H1 (cell line): Measurements from ENCODE around the gene TESMIN.

ENCODE experiments used
- BCL11A ChIP-seq, 2 experiments: IDR thresholded peaks; one replicate each; pipeline ENCODE4 v1.6.1; 2011; ENCODE audit warnings: low read depth in 2 of 2, low read length in 2 of 2, mild to moderate bottlenecking in 2 of 2
- CHD2 ChIP-seq: IDR thresholded peaks from 2 replicates; pipeline ENCODE4 v1.6.1; 2012; ENCODE audit warnings: low read length, improper control_type of control experiment
- CTCF ChIP-seq, 3 experiments: IDR thresholded peaks; 1 replicate in 2 of 3; 2 replicates in 1 of 3; pipeline versions ENCODE4 v1.5.1 to v1.6.1; 2011; ENCODE audit warnings: low read length in 3 of 3, mild to moderate bottlenecking in 3 of 3, inconsistent platforms in 2 of 3, low read depth in 1 of 3, moderate library complexity in 1 of 3; ENCODE audit not compliant: insufficient read depth in 1 of 3; ENCODE audit errors: control extremely low read depth in 1 of 3
- EGR1 ChIP-seq: IDR thresholded peaks from 2 replicates; pipeline ENCODE4 v1.6.1; 2011; ENCODE audit warnings: low read depth, low read length, borderline replicate concordance
- EZH2 ChIP-seq: fragments of 200-600 bp; sonication (generic); IDR thresholded peaks from 2 replicates; pipeline ENCODE4 v1.7.1; 2012; ENCODE audit warnings: low read depth, mild to moderate bottlenecking, moderate library complexity, low read length, inconsistent platforms; ENCODE audit not compliant: severe bottlenecking
- POLR2A ChIP-seq, 2 experiments: IDR thresholded peaks; 1 replicate in 1 of 2; 2 replicates in 1 of 2; pipeline ENCODE4 v1.6.1; 2011; ENCODE audit warnings: low read depth in 2 of 2, low read length in 2 of 2, mild to moderate bottlenecking in 2 of 2; ENCODE audit errors: control extremely low read depth in 1 of 2
- POLR2AphosphoS5 ChIP-seq: IDR thresholded peaks from 2 replicates; pipeline ENCODE4 v1.6.1; 2011; ENCODE audit warnings: low read depth, low read length
- RBBP5 ChIP-seq: IDR thresholded peaks from 2 replicates; pipeline ENCODE4 v1.7.1; 2012; ENCODE audit warnings: low read depth, mild to moderate bottlenecking, inconsistent platforms, low read length, moderate library complexity, borderline replicate concordance
- RFX5 ChIP-seq: IDR thresholded peaks from 2 replicates; pipeline ENCODE4 v1.6.1; 2011; ENCODE audit warnings: low read depth, low read length, improper control_type of control experiment, borderline replicate concordance

GRCh38 chr11:68780829-68781228, 29.5 kb upstream of the TESMIN start:
- TF ChIP-seq CTCF (IDR thresholded peaks at IDR 0.05; ENCODE audit: control extremely low read depth in 1 of 3, insufficient read depth in 1 of 3, low read depth in 1 of 3, low read length in 3 of 3) = no peak
- no peak for TF ChIP-seq RFX5
- TF ChIP-seq CHD2 = no peak
- TF ChIP-seq BCL11A (IDR thresholded peaks at IDR 0.05; ENCODE audit: low read depth in 2 of 2, low read length in 2 of 2) = no peak
- no peak for TF ChIP-seq POLR2AphosphoS5
- TF ChIP-seq POLR2A (IDR thresholded peaks at IDR 0.05; ENCODE audit: control extremely low read depth in 1 of 2, low read depth in 2 of 2, low read length in 2 of 2) = 0 out of 3 replicates have a peak, but pooled peaks of 1 of the 2 experiments have one; percentile 31
- TF ChIP-seq EZH2 = no peak
- TF ChIP-seq RBBP5 = no peak
- TF ChIP-seq EGR1 = no peak
